Kidney (tissue), 14 donors: ENCODE measurements around the gene MED10. TPM values are rescaled to one million over a fixed set of nuclear protein-coding genes. Genes with fewer than 3 reads are reported as not detected.
A peak's percentile ranks its signal among the peaks of the same experiment; 100 is the strongest.

Source experiments
- DNase-seq, 5 donors: peaks; one replicate each; pipeline ENCODE4 v3.0.0-alpha.2; 2013 to 2020
- FAIRE-seq: peaks from 2 replicates; lab custom pipeline; 2012; peaks lifted over from hg19 to GRCh38; lab: Jason Lieb, UNC
- H3K27ac ChIP-seq, 2 donors: one replicate each; pipeline ENCODE4 v1.7.0; 2013; ENCODE audit warnings: low read depth in 2 of 2, low read length in 2 of 2, inconsistent platforms in 1 of 2
- H3K27me3 ChIP-seq: one replicate; pipeline ENCODE4 v1.7.1; 2013; ENCODE audit warnings: low read length, inconsistent platforms; ENCODE audit not compliant: control insufficient read depth, insufficient read depth
- H3K36me3 ChIP-seq, 3 donors: one replicate each; pipeline versions ENCODE4 v1.7.0 to v1.7.1; 2013; ENCODE audit warnings: low read length in 3 of 3, control low read depth in 1 of 3, inconsistent platforms in 1 of 3; ENCODE audit not compliant: insufficient read depth in 3 of 3, control insufficient read depth in 2 of 3
- H3K4me1 ChIP-seq, 3 donors: one replicate each; pipeline versions ENCODE4 v1.7.0 to v1.7.1; 2013; ENCODE audit warnings: low read length in 3 of 3, inconsistent platforms in 1 of 3, low read depth in 1 of 3; ENCODE audit not compliant: control insufficient read depth in 2 of 3, insufficient read depth in 2 of 3
- H3K4me3 ChIP-seq, 3 donors: one replicate each; pipeline versions ENCODE4 v1.7.0 to v1.8.1; 2013; ENCODE audit warnings: low read length in 3 of 3, control low read depth in 1 of 3, inconsistent platforms in 1 of 3
- H3K9ac ChIP-seq, 3 donors: one replicate each; pipeline versions ENCODE4 v1.7.0 to v1.7.1; 2013; ENCODE audit warnings: low read length in 3 of 3, control low read depth in 1 of 3, inconsistent platforms in 1 of 3
- H3K9me3 ChIP-seq, 3 donors: one replicate each; pipeline versions ENCODE4 v1.7.0 to v1.7.1; 2013; ENCODE audit warnings: low read length in 3 of 3, control low read depth in 1 of 3, inconsistent platforms in 1 of 3; ENCODE audit not compliant: control insufficient read depth in 2 of 3, insufficient read depth in 1 of 3
- CTCF ChIP-seq: IDR thresholded peaks from 3 replicates; pipeline ENCODE4 v1.5.1; 2012; ENCODE audit warnings: mild to moderate bottlenecking, moderate library complexity, borderline replicate concordance; ENCODE audit not compliant: insufficient read depth; ENCODE audit errors: extremely low read depth
- intact Hi-C: fragments of 100-400 bp; cut with DNase I; formaldehyde crosslinking; loops from one replicate; pipeline ENCODE4 v1.11.1; 2022
- polyA plus RNA-seq: library from polyadenylated mRNA; stranded (reverse); fragments of 350-450 nt; fragmentation: Illumina TruSeq; extraction: RNeasy Lipid Tissue Mini Kit (QIAGEN cat#74804); gene quantifications from one replicate; pipeline ENCODE4 v1.2.3, GENCODE V29; 2014; ENCODE audit warnings: low read depth, low replicate concordance; ENCODE audit not compliant: insufficient read depth
- total RNA-seq: library from RNA; stranded (reverse); fragmentation: NEBNext Ultra II Directional; extraction: Animal tissue kit (Norgen Biotek cat#: 25700); gene quantifications from one replicate; pipeline ENCODE4 v1.2.1, GENCODE V29; 2021
- donor health status: control.
- donor health status: control.
- donor health status: control.
- donor health status: control.
- donor health status: control.
- donor health status: DM: yes; HTN: yes; CAD: no.
- donor health status: Normal renal cell carcinoma (clear cell type).

Gene MED10
- total and polyA plus RNA-seq, 2 donors from 2014 or later, result 25.9 to 32.3 TPM

- intact Hi-C loops, result no loop called here
Measured at GRCh38 chr5:6384856-6385255, 6.5 kb upstream of the MED10 start.

GRCh38 chr5:6383376-6383775 is 5.0 kb upstream of the MED10 start:
- FAIRE-seq (no peak), DNase-seq (no peak)
- Histone ChIP-seq H3K27me3 (no peaks in the 10 kb centered on the region), H3K4me1 (no peaks in the 10 kb centered on the region), H3K9ac (no peak overlapping the region), H3K36me3 (no peaks in the 10 kb centered on the region), H3K9me3 (no peaks in the 10 kb centered on the region), H3K27ac (no peak overlapping the region), H3K4me3 (no peak overlapping the region)
- intact Hi-C loops, result no loop called here
- TF ChIP-seq CTCF, result no peak

More at GRCh38 chr5:6384856-6385255, 6.5 kb upstream of the MED10 start:
- no peaks in the 10 kb centered on the region for H3K27me3 ChIP-seq
- H3K9ac ChIP-seq, result no peak overlapping the region
- no peak for DNase-seq
- no peak for TF ChIP-seq CTCF
- H3K27ac ChIP-seq, result no peak overlapping the region
- no peaks in the 10 kb centered on the region for H3K36me3 ChIP-seq
- no peak for FAIRE-seq
- no peaks in the 10 kb centered on the region for H3K9me3 ChIP-seq
- no peaks in the 10 kb centered on the region for H3K4me1 ChIP-seq
- no peak overlapping the region for H3K4me3 ChIP-seq

GRCh38 chr5:6379246-6379645 is 899 bp upstream of the MED10 start:
- H3K4me3 ChIP-seq, result peak overlapping the region in 1 of 3 donors; percentile 95
- intact Hi-C loops, result no loop called here
- H3K9ac ChIP-seq, result peak overlapping the region in 1 of 3 donors; percentile 63
- TF ChIP-seq CTCF, result no peak
- FAIRE-seq (no peak), DNase-seq (no peak)
- no peak overlapping the region for H3K27ac ChIP-seq
- no peaks in the 10 kb centered on the region for H3K27me3 ChIP-seq
- no peaks in the 10 kb centered on the region for H3K9me3 ChIP-seq
- H3K36me3 ChIP-seq, result peaks cover 5 to 12% (median 10%) of the 10 kb centered on the region in 3 donors
- H3K4me1 ChIP-seq, result peaks cover 0 to 8% (median 5%) of the 10 kb centered on the region in 3 donors

- H3K4me3 ChIP-seq, result peak overlapping the region; percentile 90 to 95 (median 91)
- peaks cover 0 to 8% (median 5%) of the 10 kb centered on the region in 3 donors for H3K4me1 ChIP-seq
- H3K9ac ChIP-seq, result peak overlapping the region; percentile 26 to 87 (median 63)
- DNase-seq (no peak), FAIRE-seq (no peak)
- no peak for TF ChIP-seq CTCF
- intact Hi-C loops, result no loop called here
- H3K9me3 ChIP-seq, result no peaks in the 10 kb centered on the region
- H3K27ac ChIP-seq, result no peak overlapping the region
- H3K27me3 ChIP-seq, result no peaks in the 10 kb centered on the region
- H3K36me3 ChIP-seq, result peaks cover 8 to 15% (median 12%) of the 10 kb centered on the region in 3 donors
Measured at GRCh38 chr5:6378766-6379103, 388 bp upstream of the MED10 start.
